GM12878 (cell line): Measurements from ENCODE around the gene PFN3. TPM values are rescaled to one million over a fixed set of nuclear protein-coding genes. Genes with fewer than 3 reads are reported as not detected.

Experiments used
- ATAC-seq: fragments of 200-7000 bp; cut with Tn5 transposase; 3 replicates; pipeline ENCODE4 v1.9.1; 2020; ENCODE audit warnings: mild to moderate bottlenecking, moderate library complexity
- BruUV-seq: library from RNA; stranded (reverse); fragments of 400-500 nt; replicated peaks from 2 replicates; lab custom pipeline; 2021; lab: Mats Ljungman, UMichigan
- CTCF ChIA-PET: fragments of 300-600 bp; sonication (Branson Sonifier 250); formaldehyde crosslinking; extraction: SDS; loops from one replicate; lab custom pipeline; 2021; ENCODE audit warnings: inconsistent platforms; lab: Yijun Ruan, JAX
- POLR2A ChIA-PET: fragments of 350-600 bp; formaldehyde crosslinking; extraction: SDS; loops from one replicate; lab custom pipeline; 2021; ENCODE audit warnings: inconsistent platforms; lab: Charles Lee
- RAD21 ChIA-PET: fragments of 300-600 bp; sonication (Branson Sonifier 250); formaldehyde crosslinking; loops from one replicate; lab custom pipeline; 2023; ENCODE audit warnings: antibody characterized with exemption; ENCODE audit not compliant: unreplicated experiment; lab: Charles Lee
- SMC1A ChIA-PET: fragments of 300-600 bp; sonication (Branson Sonifier 250); formaldehyde crosslinking; loops from one replicate; lab custom pipeline; 2023; ENCODE audit not compliant: unreplicated experiment, uncharacterized antibody; lab: Charles Lee
- DNase-seq: peaks from one replicate; pipeline ENCODE4 v3.0.0-alpha.2; 2011; ENCODE audit warnings: low read depth, low spot score
- FAIRE-seq: peaks from 3 replicates; lab custom pipeline; 2011; peaks lifted over from hg19 to GRCh38; lab: Jason Lieb, UNC
- H2AFZ ChIP-seq: 2 replicates; pipeline ENCODE4 v1.6.0; 2011; ENCODE audit warnings: low read depth, low read length, control low read depth; ENCODE audit not compliant: control insufficient read depth
- H3K27ac ChIP-seq: 2 replicates; pipeline ENCODE4 v1.5.1; 2011; ENCODE audit warnings: control low read depth; ENCODE audit not compliant: control insufficient read depth, insufficient read depth
- H3K27me3 ChIP-seq, 2 experiments: replicated peaks in 1 of 2; 2 replicates each; pipeline versions ENCODE4 v1.6.0 to v1.6.1; 2011; ENCODE audit warnings: low read length in 1 of 2; ENCODE audit not compliant: control insufficient read depth in 2 of 2, insufficient read depth in 2 of 2
- H3K36me3 ChIP-seq, 2 experiments: 2 replicates each; pipeline ENCODE4 v1.5.1; 2011; ENCODE audit warnings: low read length in 1 of 2; ENCODE audit not compliant: control insufficient read depth in 2 of 2, insufficient read depth in 2 of 2
- H3K4me1 ChIP-seq: 2 replicates; pipeline ENCODE4 v1.6.1; 2011; ENCODE audit warnings: mild to moderate bottlenecking, low read length, moderate library complexity, mixed read lengths; ENCODE audit not compliant: control insufficient read depth, insufficient read depth
- H3K4me2 ChIP-seq: 2 replicates; pipeline ENCODE4 v1.6.0; 2011; ENCODE audit warnings: control low read depth; ENCODE audit not compliant: control insufficient read depth, insufficient read depth
- H3K4me3 ChIP-seq: fragments of 200-600 bp; sonication (generic); 2 replicates; pipeline ENCODE4 v1.5.1; 2016
- H3K79me2 ChIP-seq: 2 replicates; pipeline ENCODE4 v1.6.0; 2011; ENCODE audit warnings: low read length; ENCODE audit not compliant: control insufficient read depth, insufficient read depth
- H3K9ac ChIP-seq: 2 replicates; pipeline ENCODE4 v1.8.0; 2011; ENCODE audit warnings: low read length, control low read depth, mixed read lengths; ENCODE audit not compliant: control insufficient read depth, insufficient read depth
- H3K9me3 ChIP-seq: replicated peaks from 3 replicates; pipeline ENCODE4 v1.5.1; 2011; ENCODE audit warnings: mild to moderate bottlenecking, low read length; ENCODE audit not compliant: control insufficient read depth, insufficient read depth
- H4K20me1 ChIP-seq: 2 replicates; pipeline ENCODE4 v1.6.0; 2011; ENCODE audit not compliant: control insufficient read depth, insufficient read depth
- ATF7 ChIP-seq: fragments of 450-650 bp; IDR thresholded peaks from 2 replicates; pipeline ENCODE4 v1.6.1; 2016; ENCODE audit warnings: low read depth, mild to moderate bottlenecking
- BHLHE40 ChIP-seq, 2 experiments: fragments of 450-650 bp in 1 of 2; IDR thresholded peaks; 2 replicates each; pipeline ENCODE4 v1.6.1; 2011 to 2017; ENCODE audit warnings: low read depth in 2 of 2, borderline replicate concordance in 1 of 2, improper control_type of control experiment in 1 of 2, low read length in 1 of 2, mild to moderate bottlenecking in 1 of 2
- CBFB ChIP-seq: IDR thresholded peaks from 2 replicates; pipeline ENCODE4 v1.6.1; 2016; ENCODE audit warnings: antibody characterized with exemption, low read depth
- FOXK2 ChIP-seq: fragments of 450-650 bp; IDR thresholded peaks from 2 replicates; pipeline ENCODE4 v1.6.1; 2017; ENCODE audit warnings: mild to moderate bottlenecking, moderate library complexity
- GATAD2B ChIP-seq: fragments of 450-650 bp; conservative IDR thresholded peaks from 2 replicates; pipeline ENCODE4 v1.6.1; 2017; ENCODE audit warnings: low read depth, mild to moderate bottlenecking, moderate library complexity
- HDGF ChIP-seq: fragments of 450-650 bp; IDR thresholded peaks from 2 replicates; pipeline ENCODE4 v1.6.1; 2016; ENCODE audit warnings: antibody characterized with exemption
- MTA2 ChIP-seq: fragments of 450-650 bp; IDR thresholded peaks from 2 replicates; pipeline ENCODE4 v1.6.1; 2016; ENCODE audit warnings: low read depth, mild to moderate bottlenecking, moderate library complexity
- NBN ChIP-seq: fragments of 450-650 bp; IDR thresholded peaks from 2 replicates; pipeline ENCODE4 v1.6.1; 2016
- NR2F1 ChIP-seq: fragments of 450-650 bp; conservative IDR thresholded peaks from 2 replicates; pipeline ENCODE4 v1.6.1; 2017; ENCODE audit warnings: mild to moderate bottlenecking
- PML ChIP-seq: IDR thresholded peaks from 2 replicates; pipeline ENCODE4 v1.6.1; 2012; ENCODE audit warnings: low read length, inconsistent platforms
- SMARCA5 ChIP-seq: fragments of 450-650 bp; IDR thresholded peaks from 2 replicates; pipeline ENCODE4 v1.6.1; 2017; ENCODE audit warnings: mild to moderate bottlenecking
- TBL1XR1 ChIP-seq: IDR thresholded peaks from 2 replicates; pipeline ENCODE4 v1.6.1; 2012; ENCODE audit warnings: low read depth, low read length, improper control_type of control experiment
- TCF3 ChIP-seq: IDR thresholded peaks from 2 replicates; pipeline ENCODE4 v1.6.1; 2012; ENCODE audit warnings: low read depth, mild to moderate bottlenecking, low read length, borderline replicate concordance; ENCODE audit not compliant: insufficient read depth
- ZNF24 ChIP-seq: fragments of 450-650 bp; IDR thresholded peaks from 2 replicates; pipeline ENCODE4 v1.6.1; 2017; ENCODE audit warnings: antibody characterized with exemption, mild to moderate bottlenecking
- WGBS: methylation state at CpG from one replicate; pipeline ENCODE4 v1.1.6; 2016; ENCODE audit warnings: low lambda C conversion rate; ENCODE audit not compliant: insufficient replicate concordance, insufficient coverage; ENCODE audit errors: missing lambda C conversion rate; 5-methylcytosine and 5-hydroxymethylcytosine counted together
- in situ Hi-C: fragments of 300-500 bp; cut with MboI; formaldehyde crosslinking; loops from 9 replicates; pipeline ENCODE4 v1.14.3; 2018; ENCODE audit warnings: mixed read lengths
- intact Hi-C: fragments of 100-400 bp; cut with micrococcal nuclease; formaldehyde crosslinking; loops from one replicate; pipeline ENCODE4 v1.14.2; 2022; ENCODE audit not compliant: unreplicated experiment
- polyA plus RNA-seq, 11 experiments: library from polyadenylated mRNA; depleted of rRNA in 4 of 11; unstranded in 6 of 11; stranded (reverse) in 5 of 11; fragments of >200 nt; fragmentation: Nextera tagmentation in 4 of 11; fragmentation: Illumina TruSeq in 1 of 11; extraction: Ambion mirVana in 4 of 11; extraction: Trizol in 1 of 11; gene quantifications; 1 replicate in 1 of 11; 2 replicates in 10 of 11; pipeline versions ENCODE4 v1.2.1 to v1.2.3, GENCODE V29; 2011 to 2016; ENCODE audit warnings: inconsistent platforms in 2 of 11, missing spikeins in 2 of 11, low read depth in 1 of 11
- total RNA-seq, 4 experiments: library from RNA; depleted of rRNA in 3 of 4; stranded (reverse); fragments of >200 nt in 3 of 4; fragmentation: Illumina TruSeq in 1 of 4; extraction: Trizol in 1 of 4; gene quantifications; 2 replicates each; pipeline versions ENCODE4 v1.2.1 to v1.2.3, GENCODE V29; 2013 to 2021
- TF ChIP-seq, protein P1 (sequence below): fragments of 450-650 bp; conservative IDR thresholded peaks from 2 replicates; pipeline ENCODE4 v1.6.1; 2017; ENCODE audit warnings: mild to moderate bottlenecking, moderate library complexity
- TF ChIP-seq, protein P2 (sequence below): fragments of 450-650 bp; formaldehyde crosslinking; IDR thresholded peaks from 2 replicates; pipeline ENCODE4 v1.5.0; 2022; ENCODE audit warnings: mild to moderate bottlenecking, missing genetic modification characterization
- TF ChIP-seq, protein P3 (sequence below): fragments of 450-650 bp; IDR thresholded peaks from 2 replicates; pipeline ENCODE4 v1.6.1; 2016; ENCODE audit warnings: mild to moderate bottlenecking

PFN3 gene
- total and polyA plus RNA-seq, 10 of the 15 experiments (the other 5 are each of a cell fraction or from before 2014, with no cell fraction given) = not detected

DNA sequence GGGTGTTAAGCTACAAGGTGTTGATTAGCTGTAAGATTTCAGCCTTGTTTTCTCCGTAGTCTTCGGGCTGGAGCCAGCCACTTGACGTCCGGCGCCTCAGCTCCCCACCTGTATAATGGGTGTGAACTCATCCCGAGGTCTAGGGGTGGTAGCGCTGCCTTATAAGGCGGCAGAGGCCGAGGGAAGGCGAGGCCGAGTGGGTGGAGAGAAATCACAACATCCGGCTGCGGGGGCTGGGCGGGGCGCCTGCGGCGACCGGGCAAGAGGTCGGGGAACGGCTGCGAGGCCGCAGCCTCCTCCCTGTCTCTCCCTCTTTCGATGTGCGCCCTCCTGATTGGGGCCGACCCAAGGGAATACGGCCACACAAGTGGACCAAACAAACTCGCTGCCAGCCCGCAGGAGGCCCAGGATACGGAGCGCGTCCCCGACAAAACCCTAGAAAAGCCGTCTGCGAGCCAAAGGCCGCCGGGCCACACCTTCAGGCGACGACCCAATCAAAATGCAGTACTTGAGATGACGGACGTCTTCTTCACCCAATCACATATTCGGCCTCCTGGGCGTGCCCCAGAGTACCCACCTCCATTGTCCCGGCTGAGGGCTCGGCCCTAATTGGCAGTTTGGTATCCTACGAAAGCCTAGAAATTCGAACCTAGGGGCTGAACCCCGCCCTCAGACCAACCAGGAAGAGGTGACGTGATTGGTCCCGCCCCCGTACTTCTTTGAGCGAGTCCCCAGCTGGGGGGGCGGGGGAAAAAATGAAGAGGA, 25.5 kb upstream of the PFN3 start:
- Histone ChIP-seq H3K4me1 (peaks cover 37% of the 10 kb centered on the region), H3K27me3 (no peaks in the 10 kb centered on the region), H3K4me3 (peak overlapping the region; percentile 62; the same call in 1 of the 2 replicates), H4K20me1 (no peaks in the 10 kb centered on the region), H3K4me2 (peak overlapping the region; percentile 100), H3K36me3 (no peaks in the 10 kb centered on the region), H3K79me2 (peaks cover 43% of the 10 kb centered on the region), H3K9me3 (no peaks in the 10 kb centered on the region), H3K9ac (peak overlapping the region; percentile 89), H2AFZ (peak overlapping the region; percentile 95), H3K27ac (peak overlapping the region; percentile 99)
- peak; percentile 81 for ATAC-seq
- intact Hi-C loops (loop anchor here (1.0 to 2.0 kb wide), 2 partner anchors 14 to 29 kb away; no protein-coding TSS in a partner anchor), in situ Hi-C loops (no loop called here)
- POLR2A ChIA-PET = interaction anchor here (0.6 to 13.4 kb wide), 17 partner anchors 8 to 887 kb away, joined by 3 to 358 read pairs (median 5); partner anchors contain the start of genes DOK3, F12, PDLIM7 and PFN3
- no TSS peak for BruUV-seq
- SMC1A ChIA-PET = interaction anchor here (0.7 to 7.5 kb wide), 11 partner anchors 10 to 32 kb away, joined by 3 to 64 read pairs (median 4); partner anchors contain the start of genes PFN3 and PRR7
- peak; percentile 100 for DNase-seq
- peak; percentile 100 for FAIRE-seq
- WGBS = under 1% methylated on average over 52 of the region's 52 CpGs
- RAD21 ChIA-PET = interaction anchor here (0.6 to 11.0 kb wide), 12 partner anchors 13 to 83 kb away, joined by 3 to 288 read pairs (median 6); partner anchors contain the start of genes F12 and PRR7
- CTCF ChIA-PET = interaction anchor here (0.6 to 13.2 kb wide), 10 partner anchors 11 to 113 kb away, joined by 3 to 188 read pairs (median 10); partner anchors contain the start of genes PFN3 and PRR7
- TF ChIP-seq, protein P1, sequence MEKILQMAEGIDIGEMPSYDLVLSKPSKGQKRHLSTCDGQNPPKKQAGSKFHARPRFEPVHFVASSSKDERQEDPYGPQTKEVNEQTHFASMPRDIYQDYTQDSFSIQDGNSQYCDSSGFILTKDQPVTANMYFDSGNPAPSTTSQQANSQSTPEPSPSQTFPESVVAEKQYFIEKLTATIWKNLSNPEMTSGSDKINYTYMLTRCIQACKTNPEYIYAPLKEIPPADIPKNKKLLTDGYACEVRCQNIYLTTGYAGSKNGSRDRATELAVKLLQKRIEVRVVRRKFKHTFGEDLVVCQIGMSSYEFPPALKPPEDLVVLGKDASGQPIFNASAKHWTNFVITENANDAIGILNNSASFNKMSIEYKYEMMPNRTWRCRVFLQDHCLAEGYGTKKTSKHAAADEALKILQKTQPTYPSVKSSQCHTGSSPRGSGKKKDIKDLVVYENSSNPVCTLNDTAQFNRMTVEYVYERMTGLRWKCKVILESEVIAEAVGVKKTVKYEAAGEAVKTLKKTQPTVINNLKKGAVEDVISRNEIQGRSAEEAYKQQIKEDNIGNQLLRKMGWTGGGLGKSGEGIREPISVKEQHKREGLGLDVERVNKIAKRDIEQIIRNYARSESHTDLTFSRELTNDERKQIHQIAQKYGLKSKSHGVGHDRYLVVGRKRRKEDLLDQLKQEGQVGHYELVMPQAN = peak; percentile 81
- TF ChIP-seq FOXK2 (peak; percentile 77), BHLHE40 (IDR thresholded peaks at IDR 0.05; ENCODE audit: borderline replicate concordance in 1 of 2, low read depth in 2 of 2, low read length in 1 of 2) (peak; percentile 3 to 64; a peak in 1 of 4 replicates), NR2F1 (peak; percentile 97), SMARCA5 (peak; percentile 97; the same call in 1 of the 2 replicates), MTA2 (no peak), CBFB (0 out of 2 replicates have a peak, but pooled peaks have one; percentile 38), GATAD2B (0 out of 2 replicates have a peak, but pooled peaks have one; percentile 48), TBL1XR1 (no peak), ZNF24 (0 out of 2 replicates have a peak, but pooled peaks have one; percentile 61), PML (no peak), HDGF (0 out of 2 replicates have a peak, but pooled peaks have one; percentile 48), ATF7 (peak; percentile 96), NBN (peak; percentile 72), TCF3 (peak; percentile 50; the same call in 1 of the 2 replicates)
- TF ChIP-seq, protein P2, sequence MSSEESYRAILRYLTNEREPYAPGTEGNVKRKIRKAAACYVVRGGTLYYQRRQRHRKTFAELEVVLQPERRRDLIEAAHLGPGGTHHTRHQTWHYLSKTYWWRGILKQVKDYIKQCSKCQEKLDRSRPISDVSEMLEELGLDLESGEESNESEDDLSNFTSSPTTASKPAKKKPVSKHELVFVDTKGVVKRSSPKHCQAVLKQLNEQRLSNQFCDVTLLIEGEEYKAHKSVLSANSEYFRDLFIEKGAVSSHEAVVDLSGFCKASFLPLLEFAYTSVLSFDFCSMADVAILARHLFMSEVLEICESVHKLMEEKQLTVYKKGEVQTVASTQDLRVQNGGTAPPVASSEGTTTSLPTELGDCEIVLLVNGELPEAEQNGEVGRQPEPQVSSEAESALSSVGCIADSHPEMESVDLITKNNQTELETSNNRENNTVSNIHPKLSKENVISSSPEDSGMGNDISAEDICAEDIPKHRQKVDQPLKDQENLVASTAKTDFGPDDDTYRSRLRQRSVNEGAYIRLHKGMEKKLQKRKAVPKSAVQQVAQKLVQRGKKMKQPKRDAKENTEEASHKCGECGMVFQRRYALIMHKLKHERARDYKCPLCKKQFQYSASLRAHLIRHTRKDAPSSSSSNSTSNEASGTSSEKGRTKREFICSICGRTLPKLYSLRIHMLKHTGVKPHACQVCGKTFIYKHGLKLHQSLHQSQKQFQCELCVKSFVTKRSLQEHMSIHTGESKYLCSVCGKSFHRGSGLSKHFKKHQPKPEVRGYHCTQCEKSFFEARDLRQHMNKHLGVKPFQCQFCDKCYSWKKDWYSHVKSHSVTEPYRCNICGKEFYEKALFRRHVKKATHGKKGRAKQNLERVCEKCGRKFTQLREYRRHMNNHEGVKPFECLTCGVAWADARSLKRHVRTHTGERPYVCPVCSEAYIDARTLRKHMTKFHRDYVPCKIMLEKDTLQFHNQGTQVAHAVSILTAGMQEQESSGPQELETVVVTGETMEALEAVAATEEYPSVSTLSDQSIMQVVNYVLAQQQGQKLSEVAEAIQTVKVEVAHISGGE (CRISPR knock-in tag) = no peak
- TF ChIP-seq, protein P3, sequence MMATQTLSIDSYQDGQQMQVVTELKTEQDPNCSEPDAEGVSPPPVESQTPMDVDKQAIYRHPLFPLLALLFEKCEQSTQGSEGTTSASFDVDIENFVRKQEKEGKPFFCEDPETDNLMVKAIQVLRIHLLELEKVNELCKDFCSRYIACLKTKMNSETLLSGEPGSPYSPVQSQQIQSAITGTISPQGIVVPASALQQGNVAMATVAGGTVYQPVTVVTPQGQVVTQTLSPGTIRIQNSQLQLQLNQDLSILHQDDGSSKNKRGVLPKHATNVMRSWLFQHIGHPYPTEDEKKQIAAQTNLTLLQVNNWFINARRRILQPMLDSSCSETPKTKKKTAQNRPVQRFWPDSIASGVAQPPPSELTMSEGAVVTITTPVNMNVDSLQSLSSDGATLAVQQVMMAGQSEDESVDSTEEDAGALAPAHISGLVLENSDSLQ = peak; percentile 99
